Loucy (cell line): Measurements from ENCODE around the gene CAMKMT.

ENCODE experiments used
- EZH2phosphoT487 ChIP-seq: fragments of 200-600 bp; IDR thresholded peaks from 2 replicates; pipeline ENCODE4 v1.6.1; 2018; ENCODE audit warnings: antibody characterized with exemption, mild to moderate bottlenecking, moderate library complexity, borderline replicate concordance
- TF ChIP-seq, protein P1 (sequence below): fragments of 200-600 bp; sonication (generic); conservative IDR thresholded peaks from 2 replicates; pipeline ENCODE4 v1.5.1; 2014; ENCODE audit warnings: mild to moderate bottlenecking, antibody characterized with exemption, low read length

DNA sequence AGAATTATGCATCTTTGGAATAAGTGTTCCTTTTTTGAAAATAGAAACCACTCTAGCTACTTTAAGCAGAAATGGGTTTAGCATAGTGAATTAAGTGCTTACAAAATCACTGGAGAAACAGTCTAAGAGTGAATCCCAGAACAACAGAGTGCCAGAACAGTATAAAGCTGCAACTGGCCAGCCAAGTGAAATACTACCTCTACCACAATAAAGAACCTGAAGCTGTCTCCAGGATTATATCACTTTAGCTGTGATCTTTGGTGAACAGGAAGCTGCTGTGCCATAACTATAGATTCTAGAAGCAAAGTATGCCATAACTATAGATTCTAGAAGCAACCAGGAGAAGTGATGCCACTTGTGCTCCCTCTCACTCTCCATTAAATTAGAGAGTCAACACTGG is 7.6 kb downstream of the CAMKMT start:
- TF ChIP-seq, protein P1, sequence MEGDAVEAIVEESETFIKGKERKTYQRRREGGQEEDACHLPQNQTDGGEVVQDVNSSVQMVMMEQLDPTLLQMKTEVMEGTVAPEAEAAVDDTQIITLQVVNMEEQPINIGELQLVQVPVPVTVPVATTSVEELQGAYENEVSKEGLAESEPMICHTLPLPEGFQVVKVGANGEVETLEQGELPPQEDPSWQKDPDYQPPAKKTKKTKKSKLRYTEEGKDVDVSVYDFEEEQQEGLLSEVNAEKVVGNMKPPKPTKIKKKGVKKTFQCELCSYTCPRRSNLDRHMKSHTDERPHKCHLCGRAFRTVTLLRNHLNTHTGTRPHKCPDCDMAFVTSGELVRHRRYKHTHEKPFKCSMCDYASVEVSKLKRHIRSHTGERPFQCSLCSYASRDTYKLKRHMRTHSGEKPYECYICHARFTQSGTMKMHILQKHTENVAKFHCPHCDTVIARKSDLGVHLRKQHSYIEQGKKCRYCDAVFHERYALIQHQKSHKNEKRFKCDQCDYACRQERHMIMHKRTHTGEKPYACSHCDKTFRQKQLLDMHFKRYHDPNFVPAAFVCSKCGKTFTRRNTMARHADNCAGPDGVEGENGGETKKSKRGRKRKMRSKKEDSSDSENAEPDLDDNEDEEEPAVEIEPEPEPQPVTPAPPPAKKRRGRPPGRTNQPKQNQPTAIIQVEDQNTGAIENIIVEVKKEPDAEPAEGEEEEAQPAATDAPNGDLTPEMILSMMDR: no peak
- no peak for TF ChIP-seq EZH2phosphoT487
